HCT116 (cell line): ENCODE measurements around the gene CHST9. TPM values are rescaled to one million over a fixed set of nuclear protein-coding genes. Genes with fewer than 3 reads are reported as not detected.

ENCODE experiments used
- ATAC-seq: fragments of 200-7000 bp; cut with Tn5 transposase; 2 replicates; pipeline ENCODE4 v1.9.1; 2020; ENCODE audit warnings: mild to moderate bottlenecking, moderate library complexity
- BruUV-seq: library from RNA; stranded (reverse); fragments of 400-500 nt; replicated peaks from 2 replicates; lab custom pipeline; 2021; lab: Mats Ljungman, UMichigan
- CTCF ChIA-PET: fragments of 300-600 bp; sonication (Branson Sonifier 250); formaldehyde crosslinking; loops from one replicate; lab custom pipeline; 2021; ENCODE audit warnings: antibody characterized with exemption; lab: Charles Lee
- POLR2A ChIA-PET: fragments of 300-600, 350-600 bp; sonication (Branson Sonifier 250); formaldehyde crosslinking; loops from one replicate; lab custom pipeline; 2021; ENCODE audit warnings: antibody characterized with exemption; lab: Charles Lee
- RAD21 ChIA-PET, 2 experiments: fragments of 300-600 bp; sonication (Branson Sonifier 250); formaldehyde crosslinking; loops; one replicate each; lab custom pipeline; 2023; ENCODE audit warnings: low total read pairs in 2 of 2; ENCODE audit not compliant: uncharacterized antibody in 2 of 2, unreplicated experiment in 2 of 2, low non-redundant PET in 1 of 2; lab: Charles Lee
- DNase-seq: peaks from one replicate; pipeline ENCODE4 v3.0.0-alpha.2; 2010; ENCODE audit warnings: low read depth, low spot score
- H2AFZ ChIP-seq: fragments of 200-600 bp; shearing (Covaris generic), sonication (generic); 2 replicates; pipeline ENCODE4 v1.6.1; 2017; ENCODE audit warnings: low read depth, mixed run types, mixed read lengths, antibody characterized with exemption, low read length; ENCODE audit not compliant: poor library complexity, severe bottlenecking
- H3K27ac ChIP-seq: 2 replicates; pipeline ENCODE4 v1.5.1; 2012; ENCODE audit warnings: low read depth, low read length
- H3K27me3 ChIP-seq: fragments of 200-600 bp; sonication (generic); 2 replicates; pipeline ENCODE4 v1.6.1; 2016; ENCODE audit warnings: mixed run types, low read length, mixed read lengths; ENCODE audit not compliant: insufficient read depth
- H3K36me3 ChIP-seq, 2 experiments: fragments of 200-500 bp in 1 of 2; fragments of 200-600 bp in 1 of 2; sonication (Bioruptor generic) in 1 of 2; sonication (generic) in 1 of 2; 2 replicates each; pipeline versions ENCODE4 v1.5.1 to v1.6.1; 2014 to 2016; ENCODE audit warnings: low read length in 2 of 2, inconsistent platforms in 1 of 2, mixed read lengths in 1 of 2, mixed run types in 1 of 2; ENCODE audit not compliant: insufficient read depth in 2 of 2, control insufficient read depth in 1 of 2
- H3K4me1 ChIP-seq, 2 experiments: fragments of 200-600 bp in 1 of 2; sonication (generic) in 1 of 2; 2 replicates each; pipeline versions ENCODE4 v1.5.1 to v1.6.1; 2012 to 2017; ENCODE audit warnings: low read length in 2 of 2, inconsistent platforms in 1 of 2, mild to moderate bottlenecking in 1 of 2, mixed read lengths in 1 of 2, mixed run types in 1 of 2, moderate library complexity in 1 of 2; ENCODE audit not compliant: insufficient read depth in 2 of 2, control insufficient read depth in 1 of 2
- H3K4me2 ChIP-seq: fragments of 200-600 bp; sonication (generic); 2 replicates; pipeline ENCODE4 v1.6.1; 2017; ENCODE audit warnings: mixed run types, low read length, mixed read lengths
- H3K4me3 ChIP-seq, 2 experiments: fragments of 200-600 bp in 1 of 2; sonication (generic) in 1 of 2; replicated peaks in 1 of 2; 2 replicates each; pipeline ENCODE4 v1.5.1; 2011 to 2016; ENCODE audit warnings: low read length in 2 of 2, control low read depth in 1 of 2, low read depth in 1 of 2, mild to moderate bottlenecking in 1 of 2, mixed read lengths in 1 of 2, mixed run types in 1 of 2
- H3K79me2 ChIP-seq: fragments of 200-600 bp; sonication (generic); 2 replicates; pipeline ENCODE4 v1.6.1; 2017; ENCODE audit warnings: mild to moderate bottlenecking, mixed run types, low read length, moderate library complexity, mixed read lengths; ENCODE audit not compliant: insufficient read depth
- H3K9ac ChIP-seq: fragments of 200-600 bp; sonication (generic); 2 replicates; pipeline ENCODE4 v1.6.1; 2016; ENCODE audit warnings: low read length, mixed read lengths
- H3K9me2 ChIP-seq: fragments of 200-600 bp; sonication (generic), shearing (Covaris generic); 2 replicates; pipeline ENCODE4 v1.6.1; 2017; ENCODE audit warnings: mixed run types, mild to moderate bottlenecking, moderate library complexity; ENCODE audit not compliant: insufficient read depth
- H3K9me3 ChIP-seq, 2 experiments: fragments of 200-500 bp in 1 of 2; fragments of 200-600 bp in 1 of 2; sonication (Bioruptor generic) in 1 of 2; sonication (generic) in 1 of 2; 2 replicates each; pipeline ENCODE4 v1.6.1; 2014 to 2017; ENCODE audit warnings: low read length in 2 of 2, mixed read lengths in 2 of 2, inconsistent platforms in 1 of 2, low read depth in 1 of 2, mild to moderate bottlenecking in 1 of 2, mixed run types in 1 of 2, moderate library complexity in 1 of 2; ENCODE audit not compliant: control insufficient read depth in 1 of 2, insufficient read depth in 1 of 2
- H4K20me1 ChIP-seq: fragments of 200-600 bp; sonication (generic), shearing (Covaris generic); 2 replicates; pipeline ENCODE4 v1.6.1; 2017; ENCODE audit warnings: mixed run types, mild to moderate bottlenecking, moderate library complexity; ENCODE audit not compliant: insufficient read depth
- EZH2phosphoT487 ChIP-seq: fragments of 200-600 bp; IDR thresholded peaks from 2 replicates; pipeline ENCODE4 v1.6.1; 2018; ENCODE audit warnings: antibody characterized with exemption, borderline replicate concordance
- JUND ChIP-seq: IDR thresholded peaks from 2 replicates; pipeline ENCODE4 v1.6.1; 2012
- TCF7L2 ChIP-seq: IDR thresholded peaks from 2 replicates; pipeline ENCODE4 v1.7.0; 2011; ENCODE audit warnings: borderline replicate concordance, inconsistent platforms; ENCODE audit not compliant: insufficient read depth, insufficient read length; ENCODE audit errors: extremely low read depth
- YY1 ChIP-seq: IDR thresholded peaks from 2 replicates; pipeline ENCODE4 v1.6.1; 2011; ENCODE audit warnings: low read length, low read depth, moderate library complexity, mild to moderate bottlenecking; ENCODE audit not compliant: insufficient replicate concordance; ENCODE audit errors: extremely low read depth
- ZNF274 ChIP-seq: fragments of 200-500 bp; sonication (Bioruptor generic); IDR thresholded peaks from 2 replicates; pipeline ENCODE4 v1.6.1; 2014; ENCODE audit warnings: mild to moderate bottlenecking, low read depth, low read length, inconsistent platforms
- intact Hi-C: fragments of 100-400 bp; cut with micrococcal nuclease; formaldehyde crosslinking; loops from 2 replicates; pipeline ENCODE4 v1.10.0; 2022
- total RNA-seq: library from RNA; stranded (reverse); gene quantifications from one replicate; pipeline ENCODE4 v1.2.1, GENCODE V29; 2021; ENCODE audit not compliant: unreplicated experiment
- TF ChIP-seq, protein P1 (sequence below): IDR thresholded peaks from 2 replicates; pipeline ENCODE4 v1.6.1; 2012; ENCODE audit warnings: low read depth

Gene CHST9
- total RNA-seq, 1 experiment from 2014 or later, result not detected

DNA sequence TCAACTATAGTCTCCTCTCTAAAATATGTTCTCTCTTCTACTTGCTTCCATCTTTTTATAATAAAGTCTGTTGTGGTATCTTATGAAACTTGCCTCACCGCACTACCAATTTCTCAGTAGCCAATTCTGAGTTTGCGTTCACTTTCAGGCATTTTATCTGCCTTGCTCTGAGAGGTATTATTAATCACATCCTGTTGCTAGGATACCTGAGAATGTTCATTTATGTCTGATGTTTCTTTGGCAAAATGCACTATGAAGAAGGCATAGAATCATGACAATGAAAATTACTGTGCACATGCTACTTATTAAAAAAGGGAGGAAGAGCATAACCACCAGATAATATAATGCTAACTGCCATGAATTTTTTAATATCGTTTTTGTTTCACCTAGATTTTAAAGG is 130.2 kb downstream of the CHST9 start:
- Histone ChIP-seq H3K4me2 (no peak overlapping the region), H4K20me1 (no peaks in the 10 kb centered on the region), H3K9me2 (no peaks in the 10 kb centered on the region), H3K27me3 (no peaks in the 10 kb centered on the region), H3K9me3 (no peaks in the 10 kb centered on the region), H3K79me2 (no peaks in the 10 kb centered on the region), H3K36me3 (no peaks in the 10 kb centered on the region), H3K4me3 (no peak overlapping the region), H2AFZ (no peak overlapping the region), H3K27ac (no peak overlapping the region), H3K9ac (no peak overlapping the region), H3K4me1 (no peaks in the 10 kb centered on the region)
- RAD21 ChIA-PET, result no interaction called here
- intact Hi-C loops, result no loop called here
- no peak for DNase-seq
- ATAC-seq, result no peak
- no TSS peak for BruUV-seq
- CTCF ChIA-PET, result no interaction called here
- TF ChIP-seq EZH2phosphoT487 (no peak), ZNF274 (no peak), YY1 (no peak), TCF7L2 (no peak), JUND (no peak)
- TF ChIP-seq, protein P1, sequence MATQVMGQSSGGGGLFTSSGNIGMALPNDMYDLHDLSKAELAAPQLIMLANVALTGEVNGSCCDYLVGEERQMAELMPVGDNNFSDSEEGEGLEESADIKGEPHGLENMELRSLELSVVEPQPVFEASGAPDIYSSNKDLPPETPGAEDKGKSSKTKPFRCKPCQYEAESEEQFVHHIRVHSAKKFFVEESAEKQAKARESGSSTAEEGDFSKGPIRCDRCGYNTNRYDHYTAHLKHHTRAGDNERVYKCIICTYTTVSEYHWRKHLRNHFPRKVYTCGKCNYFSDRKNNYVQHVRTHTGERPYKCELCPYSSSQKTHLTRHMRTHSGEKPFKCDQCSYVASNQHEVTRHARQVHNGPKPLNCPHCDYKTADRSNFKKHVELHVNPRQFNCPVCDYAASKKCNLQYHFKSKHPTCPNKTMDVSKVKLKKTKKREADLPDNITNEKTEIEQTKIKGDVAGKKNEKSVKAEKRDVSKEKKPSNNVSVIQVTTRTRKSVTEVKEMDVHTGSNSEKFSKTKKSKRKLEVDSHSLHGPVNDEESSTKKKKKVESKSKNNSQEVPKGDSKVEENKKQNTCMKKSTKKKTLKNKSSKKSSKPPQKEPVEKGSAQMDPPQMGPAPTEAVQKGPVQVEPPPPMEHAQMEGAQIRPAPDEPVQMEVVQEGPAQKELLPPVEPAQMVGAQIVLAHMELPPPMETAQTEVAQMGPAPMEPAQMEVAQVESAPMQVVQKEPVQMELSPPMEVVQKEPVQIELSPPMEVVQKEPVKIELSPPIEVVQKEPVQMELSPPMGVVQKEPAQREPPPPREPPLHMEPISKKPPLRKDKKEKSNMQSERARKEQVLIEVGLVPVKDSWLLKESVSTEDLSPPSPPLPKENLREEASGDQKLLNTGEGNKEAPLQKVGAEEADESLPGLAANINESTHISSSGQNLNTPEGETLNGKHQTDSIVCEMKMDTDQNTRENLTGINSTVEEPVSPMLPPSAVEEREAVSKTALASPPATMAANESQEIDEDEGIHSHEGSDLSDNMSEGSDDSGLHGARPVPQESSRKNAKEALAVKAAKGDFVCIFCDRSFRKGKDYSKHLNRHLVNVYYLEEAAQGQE, result no peak
- POLR2A ChIA-PET, result no interaction called here
